ENCODE measurements around the gene CELA3A. TPM values are rescaled to one million over a fixed set of nuclear protein-coding genes. Genes with fewer than 3 reads are reported as not detected.
"Not testable (repeated sequence)": the region's sequence is repeated elsewhere in the genome, so short reads cannot be mapped to it uniquely, and the experiment has no call there.

CELA3A gene
- total RNA-seq, 1 experiment from 2014 or later = not detected

GRCh38 chr1:21975296-21975695 lies 26.2 kb upstream of the CELA3A start:
- not testable (repeated sequence) for H2AFZ ChIP-seq (ENCODE audit: low read length); H3K4me1 ChIP-seq (ENCODE audit: low read length); H3K27me3 ChIP-seq (ENCODE audit: low read length); H3K36me3 ChIP-seq (ENCODE audit: insufficient read depth, low read length); H3K79me2 ChIP-seq (ENCODE audit: low read length); H3K27ac ChIP-seq (ENCODE audit: low read length); H3K9ac ChIP-seq (ENCODE audit: low read length); DNase-seq; H4K20me1 ChIP-seq (ENCODE audit: insufficient read depth, low read depth, low read length); H3K9me3 ChIP-seq (ENCODE audit: low read length); H3K4me2 ChIP-seq (ENCODE audit: low read depth, low read length, poor library complexity, severe bottlenecking); H3K9me2 ChIP-seq (replicated peaks; ENCODE audit: insufficient read depth, low read length); H3K4me3 ChIP-seq (ENCODE audit: low read length)

GRCh38 chr1:21976703-21977239 lies 24.7 kb upstream of the CELA3A start, which contains the start of gene CELA3B:
TSS of gene CELA3B (plus strand) at chr1:21977022. CDS start at chr1:21977040, 18 bp downstream.
- H3K27ac ChIP-seq (ENCODE audit: low read length); H3K9me2 ChIP-seq (replicated peaks; ENCODE audit: insufficient read depth, low read length); H3K36me3 ChIP-seq (ENCODE audit: insufficient read depth, low read length); H3K4me2 ChIP-seq (ENCODE audit: low read depth, low read length, poor library complexity, severe bottlenecking); H3K4me1 ChIP-seq (ENCODE audit: low read length); H3K27me3 ChIP-seq (ENCODE audit: low read length); H3K79me2 ChIP-seq (ENCODE audit: low read length); DNase-seq; H3K4me3 ChIP-seq (ENCODE audit: low read length); H3K9me3 ChIP-seq (ENCODE audit: low read length); H4K20me1 ChIP-seq (ENCODE audit: insufficient read depth, low read depth, low read length); H2AFZ ChIP-seq (ENCODE audit: low read length); H3K9ac ChIP-seq (ENCODE audit: low read length): not testable (repeated sequence)

GRCh38 chr1:21978209-21978608 lies 23.2 kb upstream of the CELA3A start:
- not testable (repeated sequence) for H3K9ac ChIP-seq (ENCODE audit: low read length); H3K27me3 ChIP-seq (ENCODE audit: low read length); H4K20me1 ChIP-seq (ENCODE audit: insufficient read depth, low read depth, low read length); H2AFZ ChIP-seq (ENCODE audit: low read length); H3K4me1 ChIP-seq (ENCODE audit: low read length); H3K79me2 ChIP-seq (ENCODE audit: low read length); H3K9me3 ChIP-seq (ENCODE audit: low read length); H3K4me3 ChIP-seq (ENCODE audit: low read length); H3K36me3 ChIP-seq (ENCODE audit: insufficient read depth, low read length); H3K9me2 ChIP-seq (replicated peaks; ENCODE audit: insufficient read depth, low read length); H3K27ac ChIP-seq (ENCODE audit: low read length); H3K4me2 ChIP-seq (ENCODE audit: low read depth, low read length, poor library complexity, severe bottlenecking); DNase-seq

- not testable (repeated sequence) for H3K4me1 ChIP-seq (ENCODE audit: low read length); H3K36me3 ChIP-seq (ENCODE audit: insufficient read depth, low read length); H3K27me3 ChIP-seq (ENCODE audit: low read length); H3K79me2 ChIP-seq (ENCODE audit: low read length); H3K9me2 ChIP-seq (replicated peaks; ENCODE audit: insufficient read depth, low read length); H2AFZ ChIP-seq (ENCODE audit: low read length); H3K9me3 ChIP-seq (ENCODE audit: low read length); H4K20me1 ChIP-seq (ENCODE audit: insufficient read depth, low read depth, low read length); DNase-seq; H3K27ac ChIP-seq (ENCODE audit: low read length); H3K4me3 ChIP-seq (ENCODE audit: low read length); H3K9ac ChIP-seq (ENCODE audit: low read length); H3K4me2 ChIP-seq (ENCODE audit: low read depth, low read length, poor library complexity, severe bottlenecking)
Observed at GRCh38 chr1:21980515-21981220, 20.8 kb upstream of the CELA3A start.

GRCh38 chr1:21981253-21981652 lies 20.2 kb upstream of the CELA3A start:
- not testable (repeated sequence) for H3K4me2 ChIP-seq (ENCODE audit: low read depth, low read length, poor library complexity, severe bottlenecking); H3K9me2 ChIP-seq (replicated peaks; ENCODE audit: insufficient read depth, low read length); H3K27ac ChIP-seq (ENCODE audit: low read length); H3K9ac ChIP-seq (ENCODE audit: low read length); H3K9me3 ChIP-seq (ENCODE audit: low read length); DNase-seq; H3K27me3 ChIP-seq (ENCODE audit: low read length); H2AFZ ChIP-seq (ENCODE audit: low read length); H4K20me1 ChIP-seq (ENCODE audit: insufficient read depth, low read depth, low read length); H3K4me1 ChIP-seq (ENCODE audit: low read length); H3K4me3 ChIP-seq (ENCODE audit: low read length); H3K36me3 ChIP-seq (ENCODE audit: insufficient read depth, low read length); H3K79me2 ChIP-seq (ENCODE audit: low read length)

- not testable (repeated sequence) for H3K4me1 ChIP-seq (ENCODE audit: low read length); H3K9me2 ChIP-seq (replicated peaks; ENCODE audit: insufficient read depth, low read length); H3K9me3 ChIP-seq (ENCODE audit: low read length); H4K20me1 ChIP-seq (ENCODE audit: insufficient read depth, low read depth, low read length); H3K36me3 ChIP-seq (ENCODE audit: insufficient read depth, low read length); H3K79me2 ChIP-seq (ENCODE audit: low read length); H3K27me3 ChIP-seq (ENCODE audit: low read length); DNase-seq; H3K27ac ChIP-seq (ENCODE audit: low read length); H3K4me2 ChIP-seq (ENCODE audit: low read depth, low read length, poor library complexity, severe bottlenecking); H2AFZ ChIP-seq (ENCODE audit: low read length); H3K9ac ChIP-seq (ENCODE audit: low read length); H3K4me3 ChIP-seq (ENCODE audit: low read length)
Observed at GRCh38 chr1:21982122-21982521, 19.3 kb upstream of the CELA3A start.

- not testable (repeated sequence) for H3K4me3 ChIP-seq (ENCODE audit: low read length)
Observed at GRCh38 chr1:21983539-21983938, 17.9 kb upstream of the CELA3A start.

GRCh38 chr1:21985893-21986292 lies 15.6 kb upstream of the CELA3A start:
- H3K9ac ChIP-seq (ENCODE audit: low read length) = not testable (repeated sequence)

More at GRCh38 chr1:21983539-21983938, 17.9 kb upstream of the CELA3A start:
- not testable (repeated sequence) for H3K4me2 ChIP-seq (ENCODE audit: low read depth, low read length, poor library complexity, severe bottlenecking); H4K20me1 ChIP-seq (ENCODE audit: insufficient read depth, low read depth, low read length); H3K4me1 ChIP-seq (ENCODE audit: low read length); H3K9ac ChIP-seq (ENCODE audit: low read length); H3K27me3 ChIP-seq (ENCODE audit: low read length); H3K79me2 ChIP-seq (ENCODE audit: low read length); H2AFZ ChIP-seq (ENCODE audit: low read length); H3K27ac ChIP-seq (ENCODE audit: low read length); H3K9me2 ChIP-seq (replicated peaks; ENCODE audit: insufficient read depth, low read length); DNase-seq; H3K9me3 ChIP-seq (ENCODE audit: low read length); H3K36me3 ChIP-seq (ENCODE audit: insufficient read depth, low read length)

More at GRCh38 chr1:21985893-21986292, 15.6 kb upstream of the CELA3A start:
- H3K36me3 ChIP-seq (ENCODE audit: insufficient read depth, low read length); H3K4me3 ChIP-seq (ENCODE audit: low read length); H4K20me1 ChIP-seq (ENCODE audit: insufficient read depth, low read depth, low read length); H3K4me1 ChIP-seq (ENCODE audit: low read length); H3K27me3 ChIP-seq (ENCODE audit: low read length); H3K9me2 ChIP-seq (replicated peaks; ENCODE audit: insufficient read depth, low read length); DNase-seq; H3K27ac ChIP-seq (ENCODE audit: low read length); H2AFZ ChIP-seq (ENCODE audit: low read length); H3K79me2 ChIP-seq (ENCODE audit: low read length); H3K4me2 ChIP-seq (ENCODE audit: low read depth, low read length, poor library complexity, severe bottlenecking); H3K9me3 ChIP-seq (ENCODE audit: low read length): not testable (repeated sequence)

Data from Karpas-422 (cell line).